ENCODE data around the gene NRIP1.

- no peak for TF ChIP-seq EZH2 (IDR thresholded peaks at IDR 0.05; ENCODE audit: borderline replicate concordance, low read depth, low read length, poor library complexity, severe bottlenecking)
- TF ChIP-seq, protein P1, sequence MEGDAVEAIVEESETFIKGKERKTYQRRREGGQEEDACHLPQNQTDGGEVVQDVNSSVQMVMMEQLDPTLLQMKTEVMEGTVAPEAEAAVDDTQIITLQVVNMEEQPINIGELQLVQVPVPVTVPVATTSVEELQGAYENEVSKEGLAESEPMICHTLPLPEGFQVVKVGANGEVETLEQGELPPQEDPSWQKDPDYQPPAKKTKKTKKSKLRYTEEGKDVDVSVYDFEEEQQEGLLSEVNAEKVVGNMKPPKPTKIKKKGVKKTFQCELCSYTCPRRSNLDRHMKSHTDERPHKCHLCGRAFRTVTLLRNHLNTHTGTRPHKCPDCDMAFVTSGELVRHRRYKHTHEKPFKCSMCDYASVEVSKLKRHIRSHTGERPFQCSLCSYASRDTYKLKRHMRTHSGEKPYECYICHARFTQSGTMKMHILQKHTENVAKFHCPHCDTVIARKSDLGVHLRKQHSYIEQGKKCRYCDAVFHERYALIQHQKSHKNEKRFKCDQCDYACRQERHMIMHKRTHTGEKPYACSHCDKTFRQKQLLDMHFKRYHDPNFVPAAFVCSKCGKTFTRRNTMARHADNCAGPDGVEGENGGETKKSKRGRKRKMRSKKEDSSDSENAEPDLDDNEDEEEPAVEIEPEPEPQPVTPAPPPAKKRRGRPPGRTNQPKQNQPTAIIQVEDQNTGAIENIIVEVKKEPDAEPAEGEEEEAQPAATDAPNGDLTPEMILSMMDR (conservative IDR thresholded peaks at IDR 0.05; ENCODE audit: low read depth, low read length) = no peak
These were observed 3.5 kb downstream of the NRIP1 start for GRCh38 chr21:15061279-15061678.
